K562 (cell line): Measurements from ENCODE around the gene GJC2. TPM values are rescaled to one million over a fixed set of nuclear protein-coding genes. Genes with fewer than 3 reads are reported as not detected.
A peak's percentile ranks its signal among the peaks of the same experiment; 100 is the strongest.

Experiments
- CBX5 ChIP-seq: IDR thresholded peaks from 2 replicates; pipeline ENCODE4 v1.6.1; 2014; ENCODE audit warnings: low read depth, borderline replicate concordance
- EP300 ChIP-seq: IDR thresholded peaks from 2 replicates; pipeline ENCODE4 v1.6.1; 2012; ENCODE audit warnings: low read length, improper control_type of control experiment
- HIVEP1 ChIP-seq: fragments of 250-450 bp; sonication (Bioruptor Pico); IDR thresholded peaks from 2 replicates; pipeline ENCODE4 v1.4.0; 2020; ENCODE audit warnings: mild to moderate bottlenecking
- KAT7 ChIP-seq: sonication (generic); formaldehyde crosslinking; IDR thresholded peaks from 2 replicates; pipeline ENCODE4 v1.8.0; 2022; ENCODE audit warnings: missing genetic modification reagents, mild to moderate bottlenecking, borderline replicate concordance
- KDM5B ChIP-seq: fragments of 200-600 bp; sonication (generic); IDR thresholded peaks from 2 replicates; pipeline ENCODE4 v1.6.1; 2012; ENCODE audit warnings: low read depth, mild to moderate bottlenecking, moderate library complexity, low read length, control low read depth, inconsistent platforms; ENCODE audit not compliant: insufficient replicate concordance
- KLF10 ChIP-seq: fragments of 250-450 bp; sonication (Bioruptor Pico); IDR thresholded peaks from 2 replicates; pipeline ENCODE4 v1.6.1; 2021; ENCODE audit warnings: matching md5 sums
- MCM7 ChIP-seq, 2 experiments: fragments of 450-650 bp; IDR thresholded peaks; 2 replicates each; pipeline ENCODE4 v1.6.1; 2016 to 2018
- MEF2A ChIP-seq: IDR thresholded peaks from 2 replicates; pipeline ENCODE4 v1.6.1; 2011; ENCODE audit warnings: low read depth, mild to moderate bottlenecking, low read length, moderate library complexity; ENCODE audit not compliant: control insufficient read depth
- OTX1 ChIP-seq: fragments of 450-650 bp; formaldehyde crosslinking; IDR thresholded peaks from 2 replicates; pipeline ENCODE4 v1.4.0; 2022; ENCODE audit warnings: mild to moderate bottlenecking
- POLR2AphosphoS5 ChIP-seq: IDR thresholded peaks from 2 replicates; pipeline ENCODE4 v1.6.1; 2011; ENCODE audit warnings: mild to moderate bottlenecking, low read depth, low read length, moderate library complexity; ENCODE audit not compliant: control insufficient read depth, insufficient read depth
- RBM17 ChIP-seq: fragments of 200-400 bp; formaldehyde crosslinking; IDR thresholded peaks from 2 replicates; pipeline ENCODE4 v1.6.1; 2017; ENCODE audit warnings: low read depth, mild to moderate bottlenecking, low read length, borderline replicate concordance
- SMAD1 ChIP-seq: fragments of 150-350 bp; IDR thresholded peaks from 2 replicates; pipeline ENCODE4 v1.6.1; 2014; ENCODE audit warnings: low read length, low read depth; ENCODE audit not compliant: partially characterized antibody
- SNAPC5 ChIP-seq: fragments of 250-450 bp; sonication (Bioruptor Pico); IDR thresholded peaks from 2 replicates; pipeline ENCODE4 v1.8.0; 2021; ENCODE audit warnings: moderate library complexity, mild to moderate bottlenecking, inconsistent platforms
- SP2 ChIP-seq: IDR thresholded peaks from 2 replicates; pipeline ENCODE4 v1.6.1; 2011; ENCODE audit warnings: mild to moderate bottlenecking, low read depth, low read length, moderate library complexity; ENCODE audit not compliant: poor library complexity, severe bottlenecking; ENCODE audit errors: extremely low read depth
- YY1 ChIP-seq, 3 experiments: IDR thresholded peaks; 2 replicates each; pipeline ENCODE4 v1.6.1; 2011; ENCODE audit warnings: low read length in 2 of 3, mild to moderate bottlenecking in 2 of 3, moderate library complexity in 2 of 3, borderline replicate concordance in 1 of 3, control low read depth in 1 of 3, low read depth in 1 of 3; ENCODE audit not compliant: insufficient read depth in 3 of 3, insufficient replicate concordance in 2 of 3, control insufficient read depth in 1 of 3, insufficient read length in 1 of 3; ENCODE audit errors: extremely low read depth in 1 of 3
- ZNF354B ChIP-seq: fragments of 250-450 bp; sonication (Bioruptor Pico); IDR thresholded peaks from 2 replicates; pipeline ENCODE4 v1.4.0; 2020
- ZNF431 ChIP-seq: sonication (generic); formaldehyde crosslinking; IDR thresholded peaks from 2 replicates; pipeline ENCODE4 v1.8.0; 2022; ENCODE audit warnings: mild to moderate bottlenecking, missing genetic modification reagents
- ZNF592 ChIP-seq: fragments of 450-650 bp; IDR thresholded peaks from 2 replicates; pipeline ENCODE4 v1.6.1; 2017; ENCODE audit warnings: antibody characterized with exemption, mild to moderate bottlenecking
- polyA plus RNA-seq, 8 experiments: library from polyadenylated mRNA; depleted of rRNA in 4 of 8; stranded (reverse) in 5 of 8; unstranded in 3 of 8; fragments of >200 nt; fragmentation: Nextera tagmentation in 2 of 8; fragmentation: Illumina TruSeq in 1 of 8; extraction: Ambion mirVana in 2 of 8; extraction: Trizol in 1 of 8; gene quantifications; 2 replicates each; pipeline versions ENCODE4 v1.2.1 to v1.2.3, GENCODE V29; 2011 to 2014; ENCODE audit warnings: inconsistent platforms in 1 of 8, missing spikeins in 1 of 8
- total RNA-seq, 7 experiments: library from RNA; depleted of rRNA in 6 of 7; stranded (reverse); fragments of >200 nt in 6 of 7; fragmentation: Illumina TruSeq in 2 of 7; extraction: Trizol in 2 of 7; gene quantifications; 2 replicates each; pipeline versions ENCODE4 v1.2.1 to v1.2.3, GENCODE V29; 2011 to 2021; ENCODE audit warnings: low replicate concordance in 1 of 7
- TF ChIP-seq, protein P1 (sequence below): fragments of 450-650 bp; formaldehyde crosslinking; IDR thresholded peaks from 2 replicates; pipeline ENCODE4 v1.4.0; 2020; ENCODE audit warnings: mild to moderate bottlenecking, moderate library complexity

Gene GJC2
- total and polyA plus RNA-seq, 9 of the 15 experiments (the other 6 are each of a cell fraction or from before 2014, with no cell fraction given): 0.03 to 0.62 (median 0.11) TPM; not detected in 2

- TF ChIP-seq RBM17 (no peak), POLR2AphosphoS5 (peak; percentile 93), ZNF431 (CRISPR knock-in tag) (peak; percentile 72; the same call in 1 of the 2 replicates), OTX1 (0 out of 2 replicates have a peak, but pooled peaks have one; percentile 2), ZNF354B (CRISPR knock-in tag) (no peak), MCM7 (IDR thresholded peaks at IDR 0.05) (no peak), KAT7 (CRISPR knock-in tag) (peak; percentile 86; the same call in 1 of the 2 replicates), MEF2A (0 out of 2 replicates have a peak, but pooled peaks have one; percentile 46), SP2 (peak; percentile 48), KDM5B (peak; percentile 85), SMAD1 (peak; percentile 91), SNAPC5 (CRISPR knock-in tag) (no peak), ZNF592 (peak; percentile 87), HIVEP1 (CRISPR knock-in tag) (peak; percentile 91), CBX5 (peak; percentile 72; the same call in 1 of the 2 replicates), EP300 (peak; percentile 39; the same call in 1 of the 2 replicates), KLF10 (CRISPR knock-in tag) (no peak), YY1 (IDR thresholded peaks at IDR 0.05; ENCODE audit: borderline replicate concordance in 1 of 3, control insufficient read depth in 1 of 3, extremely low read depth in 1 of 3, insufficient read depth in 3 of 3, insufficient read length in 1 of 3, insufficient replicate concordance in 2 of 3, low read depth in 1 of 3, low read length in 2 of 3) (peak; percentile 92 to 99 (median 98))
- TF ChIP-seq, protein P1, sequence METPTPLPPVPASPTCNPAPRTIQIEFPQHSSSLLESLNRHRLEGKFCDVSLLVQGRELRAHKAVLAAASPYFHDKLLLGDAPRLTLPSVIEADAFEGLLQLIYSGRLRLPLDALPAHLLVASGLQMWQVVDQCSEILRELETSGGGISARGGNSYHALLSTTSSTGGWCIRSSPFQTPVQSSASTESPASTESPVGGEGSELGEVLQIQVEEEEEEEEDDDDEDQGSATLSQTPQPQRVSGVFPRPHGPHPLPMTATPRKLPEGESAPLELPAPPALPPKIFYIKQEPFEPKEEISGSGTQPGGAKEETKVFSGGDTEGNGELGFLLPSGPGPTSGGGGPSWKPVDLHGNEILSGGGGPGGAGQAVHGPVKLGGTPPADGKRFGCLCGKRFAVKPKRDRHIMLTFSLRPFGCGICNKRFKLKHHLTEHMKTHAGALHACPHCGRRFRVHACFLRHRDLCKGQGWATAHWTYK (CRISPR knock-in tag): peak; percentile 95; the same call in 1 of the 2 replicates
These were observed 15.8 kb downstream of the GJC2 start, which contains the start of gene IBA57 (continued) for GRCh38 chr1:228165372-228166169.
